Left forelimb (tissue), 1 donor: ENCODE measurements around the gene CAMK1G.

Experiments used
- DNase-seq: peaks from one replicate; pipeline ENCODE4 v3.0.0-alpha.2; 2018; ENCODE audit warnings: low spot score

The CAMK1G gene

DNA sequence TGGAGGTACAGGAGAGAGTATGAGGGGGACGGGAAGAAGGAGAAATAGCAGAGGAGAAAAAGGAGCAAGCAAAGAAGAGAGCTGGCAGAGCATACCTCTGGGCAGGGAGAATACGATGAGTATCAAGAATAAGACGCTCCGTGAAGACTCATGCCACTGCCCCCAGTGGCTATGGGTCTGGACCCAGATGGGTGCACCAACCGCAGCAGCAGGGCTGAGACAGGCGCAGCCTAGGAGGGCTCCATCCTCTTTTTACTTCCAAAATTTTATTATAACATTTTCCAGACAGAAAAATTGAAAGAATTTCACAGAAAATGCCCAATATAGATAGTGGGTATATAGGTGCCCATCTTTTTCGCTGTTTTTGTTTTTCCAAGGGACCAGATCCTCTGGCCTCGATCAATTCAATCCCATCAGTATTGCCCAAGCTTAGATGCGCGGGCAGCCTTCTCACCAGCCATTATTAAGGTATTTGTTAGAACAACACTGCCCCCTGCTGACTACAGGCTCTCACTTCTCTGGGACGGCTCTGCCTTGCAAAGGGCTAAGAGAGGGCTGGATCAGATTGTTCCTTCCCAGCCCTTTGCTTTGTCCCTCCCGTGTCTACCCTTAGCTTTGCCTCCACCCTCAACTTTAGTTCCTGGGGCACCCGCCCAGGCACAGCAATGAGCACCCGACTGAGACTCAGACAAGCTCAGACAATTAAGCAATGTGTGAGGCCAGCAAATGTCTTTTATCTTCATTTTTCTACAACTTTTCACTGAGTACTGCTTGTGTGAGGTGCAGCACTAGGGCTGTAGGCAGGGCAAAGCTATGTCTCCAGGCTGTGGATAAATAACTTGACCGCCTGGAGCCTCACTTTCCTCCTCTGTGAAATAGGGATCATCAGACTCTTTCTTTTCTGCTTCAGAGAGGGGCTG lies 17.5 kb upstream of the CAMK1G start:
- DNase-seq = no peak

DNA sequence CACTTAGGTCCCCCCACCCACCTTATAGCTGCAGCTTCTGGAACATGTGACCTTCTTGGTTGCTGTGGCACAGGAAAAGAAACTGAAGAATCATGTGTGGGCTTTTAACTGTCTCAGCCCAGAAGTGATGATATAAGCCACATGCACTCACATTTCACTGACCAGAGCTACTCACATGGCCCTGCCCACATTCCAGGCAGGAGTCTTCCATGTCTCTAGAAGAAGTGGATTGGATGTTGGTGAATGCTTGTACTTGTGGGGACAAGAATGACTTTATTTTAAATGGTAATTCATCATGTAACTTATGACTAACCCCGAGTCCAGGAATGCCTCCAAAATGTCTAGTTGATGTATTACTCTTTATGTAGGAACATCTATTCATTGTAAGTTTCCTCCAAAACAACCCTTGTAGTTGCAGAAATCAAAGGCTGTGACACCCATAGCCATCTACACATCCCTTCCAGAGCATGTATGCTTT lies 15.8 kb upstream of the CAMK1G start:
- DNase-seq = no peak

DNA sequence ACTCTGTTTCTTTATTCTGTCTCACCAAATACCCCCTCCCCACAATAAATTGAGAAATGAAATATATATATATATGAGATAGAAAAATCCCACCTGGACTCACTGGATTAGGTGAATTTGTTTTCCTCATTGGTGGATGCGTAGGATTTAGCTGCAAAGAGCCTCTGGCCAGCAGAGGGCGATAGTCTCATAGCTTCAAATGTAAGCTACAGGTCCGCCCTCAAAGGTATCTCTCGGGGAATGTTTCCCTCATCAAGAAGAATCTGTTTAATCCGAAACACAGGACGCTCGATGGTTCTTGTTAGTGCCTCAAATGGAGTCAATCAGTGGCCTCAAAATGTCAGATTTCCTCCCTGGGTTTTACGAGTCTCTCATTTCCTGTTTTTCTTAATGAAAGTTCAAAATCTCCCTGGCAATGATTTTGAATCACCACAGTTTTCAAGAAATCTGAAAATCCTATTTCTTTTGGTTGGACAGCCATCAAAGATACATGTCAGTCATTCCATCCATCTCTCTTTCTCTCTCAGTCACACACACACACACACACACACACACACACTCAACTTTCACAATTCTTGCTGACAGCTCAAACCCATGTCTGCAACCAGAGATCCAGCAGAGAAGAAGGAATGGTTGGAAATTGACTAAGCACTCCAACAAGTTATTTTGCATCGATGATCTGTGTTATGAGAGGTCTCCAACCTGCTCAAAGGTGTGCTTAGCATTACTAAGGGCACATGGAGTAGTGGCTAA lies 13.9 kb upstream of the CAMK1G start:
- DNase-seq = no peak

DNA sequence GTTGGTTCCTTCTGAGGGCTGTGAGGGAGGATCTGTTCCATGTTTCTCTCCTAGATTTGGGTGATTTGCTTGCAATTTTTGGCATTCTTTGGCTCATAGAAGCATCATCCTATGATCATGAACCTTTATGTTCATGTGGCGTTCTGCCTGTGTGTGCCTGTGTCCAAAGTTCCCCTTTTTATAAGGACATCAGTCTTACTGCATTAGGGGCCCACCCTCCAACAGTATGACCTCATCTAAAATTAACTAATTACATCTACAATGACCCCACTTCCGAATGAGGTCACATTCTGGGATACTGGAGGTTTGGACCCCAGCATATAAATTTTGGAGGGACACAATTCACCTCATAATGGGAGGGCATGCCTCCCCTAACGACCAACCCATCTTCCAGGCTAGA lies 12.8 kb upstream of the CAMK1G start:
- no peak for DNase-seq

DNA sequence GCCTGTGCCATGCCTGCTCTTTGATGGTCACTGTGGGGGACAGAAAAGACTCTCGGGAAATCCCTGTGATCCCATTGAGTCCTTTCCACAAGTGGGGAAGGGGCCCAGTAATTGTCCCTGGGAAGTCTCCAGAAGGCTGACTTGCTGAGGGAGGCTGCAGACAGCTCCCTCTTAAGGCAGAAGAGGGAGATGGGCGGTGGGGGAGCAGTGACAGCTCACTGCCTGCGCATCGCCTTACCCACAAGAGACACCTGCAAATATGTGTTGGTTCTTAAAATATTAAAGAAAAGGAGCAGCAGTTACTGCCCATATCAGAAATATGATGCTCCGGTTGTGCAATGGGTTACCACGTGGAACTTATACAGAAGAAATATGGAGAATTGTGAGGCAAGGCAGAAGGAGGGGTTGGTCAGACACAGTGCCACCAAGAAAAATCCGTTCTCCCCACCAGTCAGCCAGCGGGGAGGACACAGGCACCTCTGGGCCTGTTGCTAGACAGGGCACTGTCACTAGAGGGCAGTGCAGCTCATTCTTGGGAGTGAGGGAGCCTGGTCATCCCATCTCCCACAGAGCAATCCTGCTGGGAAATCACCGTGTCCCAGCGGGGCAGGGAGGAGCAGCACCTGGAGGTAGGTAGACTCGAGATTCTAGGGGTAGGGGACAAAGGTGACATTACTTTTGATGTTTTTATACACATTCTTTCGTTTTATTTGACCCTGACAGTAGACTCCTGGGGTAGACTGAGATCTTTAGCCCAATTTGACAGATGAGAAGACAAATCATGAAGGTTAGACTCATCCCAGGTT lies 6.9 kb upstream of the CAMK1G start:
- peak; percentile 78 for DNase-seq

DNA sequence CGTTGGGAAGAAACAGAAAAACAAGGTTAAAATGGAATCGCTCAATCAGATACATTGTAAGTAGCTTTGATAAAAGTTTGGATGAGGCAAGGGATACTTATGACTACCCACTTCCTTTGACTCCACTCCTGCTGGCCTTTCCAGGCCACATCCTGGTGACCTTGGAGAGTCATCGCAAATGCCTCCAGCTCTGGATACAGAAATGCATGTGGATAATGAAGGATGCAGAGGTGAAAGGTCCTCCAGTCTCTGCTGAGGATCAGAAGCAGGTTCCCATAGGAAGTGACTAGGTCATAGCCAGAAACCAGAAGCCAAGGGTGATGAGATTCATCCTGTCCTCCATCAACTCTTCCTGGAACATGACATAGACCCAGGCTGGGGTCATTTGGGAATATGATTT lies 6.2 kb upstream of the CAMK1G start:
- no peak for DNase-seq

DNA sequence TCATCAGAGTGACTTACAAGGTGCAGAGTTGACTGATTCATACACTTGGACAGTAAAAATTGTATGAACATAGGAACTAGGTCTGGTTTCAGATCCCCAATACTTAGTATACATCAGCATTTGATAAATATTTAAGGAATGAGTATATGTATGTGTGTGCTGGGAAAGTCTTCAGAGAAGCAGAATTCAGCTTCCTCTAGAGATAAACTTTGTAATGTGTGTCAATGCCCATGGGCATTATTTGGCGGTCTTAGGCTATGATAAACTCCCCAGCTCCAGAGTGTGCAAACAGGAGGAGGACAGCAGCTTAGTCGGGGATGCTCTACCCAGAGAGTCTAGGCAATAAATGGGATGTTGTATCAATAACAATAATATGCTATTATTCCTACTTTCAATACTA lies 2.9 kb upstream of the CAMK1G start:
- DNase-seq = no peak

DNA sequence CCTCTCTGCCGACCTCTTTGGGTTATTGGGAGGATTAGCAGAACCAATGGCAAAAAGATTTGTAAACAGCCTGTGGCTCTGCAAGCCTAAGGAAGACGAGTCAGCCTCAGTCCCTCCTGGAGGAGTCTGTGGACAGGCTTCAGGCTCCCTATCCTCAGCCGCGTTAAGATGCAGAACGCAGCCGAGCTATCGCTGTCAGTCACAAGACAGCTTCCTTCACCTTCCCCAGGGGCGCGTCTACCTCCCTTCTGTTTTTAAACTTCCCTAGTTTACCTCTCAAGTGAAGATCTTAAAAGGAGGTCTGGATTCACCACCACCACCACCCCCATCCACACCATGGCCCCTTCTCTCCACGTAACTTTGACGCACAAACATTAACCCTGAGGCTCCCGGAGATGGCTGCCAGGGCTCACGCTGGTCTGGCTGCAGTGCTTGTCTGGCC lies 738 bp downstream of the CAMK1G start:
- DNase-seq = no peak

DNA sequence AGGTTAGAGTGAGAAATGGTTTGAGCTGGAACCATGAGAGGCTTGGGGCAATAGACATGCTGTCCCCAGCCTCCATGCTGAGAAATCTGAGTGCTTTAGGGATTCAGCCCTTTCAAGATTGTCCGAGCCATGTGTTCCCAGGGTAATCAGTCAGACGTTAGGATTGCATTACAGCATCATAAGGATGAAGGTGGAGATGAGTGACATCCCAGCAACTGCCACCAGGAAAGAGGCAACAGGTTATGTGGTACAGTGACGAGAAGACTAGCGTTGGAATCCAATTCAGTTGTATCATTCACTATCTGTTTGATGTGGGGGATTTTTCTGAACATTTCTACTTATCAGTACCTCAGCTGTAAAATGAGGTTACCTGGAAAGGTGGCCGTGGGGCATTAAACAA lies 1.7 kb downstream of the CAMK1G start:
- DNase-seq = no peak

DNA sequence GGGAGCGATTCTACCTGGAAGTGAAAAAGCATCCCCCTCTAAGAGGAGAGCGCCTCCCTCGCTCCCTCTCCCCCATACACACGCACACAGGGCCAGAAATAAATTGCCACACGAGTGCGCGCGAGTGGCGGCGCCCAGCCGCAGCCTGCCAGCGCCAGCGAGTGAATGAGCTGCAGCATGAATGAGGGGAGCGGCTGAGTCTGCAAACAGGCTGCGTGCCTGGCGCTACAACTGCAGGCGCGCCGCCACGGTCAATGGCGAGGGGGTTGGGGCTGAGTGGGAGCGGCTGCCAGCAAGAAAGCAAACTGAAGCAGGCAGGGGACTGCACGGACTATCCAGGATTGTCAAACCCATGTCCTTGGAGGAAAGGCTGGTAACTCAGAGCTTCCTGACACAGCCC lies 2.2 kb downstream of the CAMK1G start:
- peak; percentile 73 for DNase-seq

DNA sequence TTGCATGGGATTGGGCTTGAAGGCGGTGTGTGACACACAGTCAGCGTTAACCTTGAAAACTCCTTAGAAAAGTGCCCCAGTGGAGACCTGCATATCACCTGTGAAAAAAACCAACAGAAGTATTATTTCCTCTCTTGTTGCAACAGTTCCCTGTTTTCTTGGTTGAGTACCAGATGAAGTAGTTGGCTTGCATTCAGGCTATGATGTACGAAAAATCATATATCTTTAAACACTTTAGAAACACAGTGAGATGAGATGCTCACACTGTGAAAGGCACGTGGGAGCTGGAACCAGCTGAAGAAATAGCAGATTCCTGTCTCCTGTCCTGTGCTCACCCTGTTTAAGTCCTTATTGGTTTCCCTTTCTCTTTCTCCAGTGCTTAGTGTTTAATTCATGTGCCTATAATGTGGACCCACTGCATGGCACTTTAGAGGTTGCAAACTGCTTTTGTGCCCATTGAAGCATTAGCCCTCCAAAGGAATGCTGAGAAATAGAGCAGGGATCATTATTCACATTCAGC lies 2.8 kb downstream of the CAMK1G start:
- no peak for DNase-seq

DNA sequence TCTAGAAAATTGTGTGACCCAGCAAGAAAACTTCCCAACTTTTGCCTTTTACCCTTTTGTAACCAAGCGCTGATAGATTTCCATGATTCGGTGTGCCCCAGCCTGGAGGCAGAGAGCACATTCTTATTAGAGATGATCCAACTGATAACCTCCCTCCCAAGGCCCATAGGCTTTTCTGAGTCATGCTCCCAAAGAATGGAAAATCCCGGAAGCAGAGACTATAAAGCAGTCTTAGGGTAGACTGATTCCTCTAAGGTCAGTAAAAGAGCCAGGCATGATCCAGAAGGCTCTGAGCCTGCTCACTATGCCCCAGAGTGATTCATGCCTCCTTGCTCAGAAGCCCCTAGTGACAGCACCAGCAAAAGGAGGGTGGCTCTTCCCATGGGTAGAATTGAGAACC lies 4.3 kb downstream of the CAMK1G start:
- no peak for DNase-seq

DNA sequence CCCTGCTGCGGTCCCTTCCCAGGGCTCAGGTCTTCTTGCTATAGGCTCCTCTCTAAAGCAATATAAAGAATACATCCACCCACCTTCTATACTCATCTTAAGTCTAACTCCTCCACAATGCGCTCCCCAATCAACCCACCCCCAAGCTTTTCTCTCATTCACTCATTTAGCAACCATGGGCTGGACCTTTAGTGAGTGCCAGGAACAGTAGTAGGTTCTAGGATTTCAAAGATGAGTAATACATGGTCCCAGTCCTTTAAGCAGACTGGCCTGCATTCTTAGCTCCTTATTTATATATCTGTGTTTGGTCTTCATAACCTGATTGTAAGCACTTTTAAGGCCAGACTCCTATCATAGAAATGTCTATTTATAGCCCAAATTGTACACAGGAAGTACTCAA lies 5.9 kb downstream of the CAMK1G start:
- no peak for DNase-seq

DNA sequence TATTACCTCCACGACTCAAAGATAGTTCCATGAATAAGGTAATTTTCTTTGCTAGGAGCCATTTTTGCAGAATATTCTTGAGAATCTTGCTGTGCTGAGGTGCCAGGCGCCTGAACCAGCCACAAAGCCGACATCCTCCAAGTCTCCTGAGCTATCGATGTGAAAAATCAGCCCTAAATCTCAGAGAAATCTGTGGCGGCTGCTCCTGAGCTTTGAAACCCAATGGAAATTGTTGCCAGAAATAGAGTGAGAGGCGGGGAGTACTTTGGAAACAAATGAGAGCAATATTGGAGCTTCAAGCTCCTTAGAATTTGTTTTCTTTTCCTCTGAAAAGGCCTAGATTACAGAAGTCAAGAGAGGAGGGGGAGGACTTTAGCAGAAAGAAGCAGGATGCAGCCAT lies 6.3 kb downstream of the CAMK1G start:
- no peak for DNase-seq

DNA sequence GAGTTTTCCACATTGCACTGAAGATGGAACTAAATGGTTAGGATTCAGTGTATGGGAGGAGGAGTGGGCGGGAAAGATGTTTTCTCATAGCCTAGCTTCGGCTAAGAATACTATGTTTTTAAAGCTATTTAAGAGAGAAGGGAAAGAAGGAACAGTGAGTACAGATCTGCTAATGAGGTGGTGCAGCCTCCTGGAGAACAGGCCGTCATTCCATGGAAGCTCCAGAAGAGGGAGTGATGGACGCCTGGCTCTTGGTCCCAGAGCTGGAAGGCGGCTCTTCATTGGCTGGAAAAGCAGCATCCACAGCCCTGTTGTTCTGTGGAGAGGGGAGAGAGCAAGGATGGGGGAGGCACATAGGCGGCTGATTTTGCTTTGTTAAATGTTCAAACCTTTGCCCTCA lies 6.9 kb downstream of the CAMK1G start:
- no peak for DNase-seq

DNA sequence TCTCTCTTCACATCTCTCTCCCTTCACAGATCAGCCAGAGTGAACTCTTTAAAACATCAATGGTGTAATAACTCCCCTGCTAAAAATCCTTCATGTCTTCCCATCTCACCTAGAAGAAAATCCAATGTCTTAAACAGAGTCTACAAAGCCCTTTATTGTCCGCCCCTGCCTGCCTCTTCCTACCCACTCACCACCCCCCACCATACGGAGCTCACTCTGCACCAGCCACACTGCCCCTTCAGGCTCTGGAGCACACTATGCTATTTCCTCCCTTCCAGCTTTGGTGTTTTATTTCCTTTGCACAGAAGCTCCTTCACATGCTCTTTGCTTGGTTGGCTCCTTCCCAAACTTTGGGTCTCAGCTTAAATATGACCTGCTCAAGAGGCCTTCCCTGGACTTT lies 10.2 kb downstream of the CAMK1G start:
- no peak for DNase-seq

DNA sequence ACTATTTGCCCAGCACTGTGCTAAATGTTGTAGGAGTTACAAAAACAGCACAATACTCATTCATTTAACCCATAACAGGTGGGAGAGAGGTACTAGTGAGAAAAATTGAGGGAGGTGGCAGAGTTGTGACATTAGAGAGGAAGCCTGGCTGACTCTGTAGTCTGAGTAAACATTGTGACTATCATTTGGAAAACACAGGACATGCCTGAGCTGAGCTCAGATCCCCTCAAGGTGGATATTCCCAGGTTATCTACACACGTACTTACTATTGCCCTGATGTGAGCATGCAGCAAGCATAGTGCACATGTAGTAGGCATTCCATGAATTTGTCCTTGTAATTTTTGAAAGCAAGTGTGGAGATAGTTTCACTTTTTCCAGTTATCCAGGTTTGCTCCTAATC lies 10.9 kb downstream of the CAMK1G start:
- DNase-seq = no peak

DNA sequence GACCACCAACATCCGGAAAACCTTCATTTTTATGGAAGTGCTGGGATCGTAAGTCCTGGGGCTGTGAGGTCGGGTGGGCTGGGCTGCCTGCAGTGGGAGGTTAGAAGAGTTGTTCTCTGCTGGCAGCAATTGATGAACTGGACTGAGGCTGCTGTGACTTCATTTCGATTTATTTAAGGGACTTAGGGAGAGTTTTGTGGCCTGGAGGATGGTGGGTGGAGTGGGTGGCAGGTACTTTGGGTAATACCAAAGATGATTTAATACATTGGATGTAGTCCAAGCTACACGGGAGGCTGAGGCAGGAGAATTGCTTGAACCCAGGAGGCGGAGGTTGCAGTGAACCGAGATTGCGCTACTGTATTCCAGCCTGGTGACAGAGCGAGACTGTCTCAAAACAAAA lies 11.5 kb downstream of the CAMK1G start:
- no peak for DNase-seq

DNA sequence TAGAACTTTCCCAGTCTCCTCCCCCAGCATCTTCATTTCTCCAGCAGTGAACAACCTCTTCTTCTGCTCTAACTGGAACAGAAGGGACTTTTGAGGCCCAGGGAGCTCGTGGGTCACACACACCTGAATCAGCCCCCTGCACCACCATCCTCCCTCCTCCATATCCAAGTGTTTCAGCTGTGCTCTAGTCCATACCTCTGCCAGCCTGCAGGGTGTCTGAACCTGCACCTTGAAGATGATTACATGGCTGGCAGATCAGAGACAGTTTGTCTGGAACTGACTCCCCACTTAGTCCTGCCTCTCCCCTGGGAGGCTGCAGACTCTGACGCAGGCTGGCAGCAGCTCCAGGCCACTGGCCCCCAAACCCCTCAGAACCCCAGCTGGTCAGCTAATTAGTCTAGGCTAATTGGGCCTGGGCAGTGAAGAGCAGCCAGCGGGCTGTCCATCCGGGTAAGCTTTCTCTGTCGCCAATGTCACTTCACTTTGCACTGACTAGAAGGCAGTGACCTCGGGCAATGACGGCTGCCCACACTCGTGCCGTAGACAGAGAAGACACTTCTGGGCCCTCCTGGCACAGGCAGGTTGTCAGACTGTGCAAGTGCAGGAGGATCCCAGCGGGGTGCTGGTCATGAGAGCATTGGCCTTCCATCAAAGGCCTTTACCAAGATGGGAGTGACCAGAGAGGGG lies 12.2 kb downstream of the CAMK1G start:
- no peak for DNase-seq

DNA sequence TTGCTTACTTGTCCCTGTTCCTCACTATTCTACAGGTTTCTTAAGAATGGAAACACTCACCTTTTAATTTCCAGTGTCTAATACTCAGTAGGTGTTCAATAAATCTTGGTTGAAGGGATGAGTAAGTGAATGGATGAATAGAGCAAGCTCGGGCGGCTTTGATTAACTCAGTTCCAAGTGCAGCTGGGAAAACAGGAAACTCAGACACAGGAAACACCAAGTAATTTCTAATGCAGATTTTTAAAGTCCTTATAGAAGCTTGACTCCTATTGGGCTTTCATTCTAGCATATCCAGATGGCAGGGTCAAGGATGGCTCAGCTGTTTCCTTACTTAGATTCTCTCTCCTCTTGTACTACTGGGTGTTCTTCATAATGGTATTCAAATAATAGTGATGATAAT lies 14.0 kb downstream of the CAMK1G start:
- DNase-seq = no peak

DNA sequence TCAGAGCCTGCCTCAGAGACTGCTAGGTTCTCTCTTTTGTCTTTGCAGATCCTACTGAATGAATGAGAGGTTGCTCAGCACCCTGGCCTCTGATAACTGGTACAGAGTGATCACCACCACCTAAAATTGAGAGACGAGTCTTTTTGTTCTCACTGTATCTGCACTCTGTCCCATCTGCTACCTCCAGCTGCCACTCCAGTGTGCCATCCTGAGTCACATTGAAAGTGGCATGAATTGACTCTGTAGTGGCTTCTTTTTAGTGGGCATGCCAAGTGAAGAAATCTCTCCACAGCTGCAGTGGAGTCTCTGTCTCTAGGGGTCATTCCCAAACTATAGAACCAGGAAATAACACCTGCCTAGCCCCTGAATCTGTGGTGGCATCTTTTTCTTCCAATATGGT lies 14.7 kb downstream of the CAMK1G start:
- DNase-seq = no peak

DNA sequence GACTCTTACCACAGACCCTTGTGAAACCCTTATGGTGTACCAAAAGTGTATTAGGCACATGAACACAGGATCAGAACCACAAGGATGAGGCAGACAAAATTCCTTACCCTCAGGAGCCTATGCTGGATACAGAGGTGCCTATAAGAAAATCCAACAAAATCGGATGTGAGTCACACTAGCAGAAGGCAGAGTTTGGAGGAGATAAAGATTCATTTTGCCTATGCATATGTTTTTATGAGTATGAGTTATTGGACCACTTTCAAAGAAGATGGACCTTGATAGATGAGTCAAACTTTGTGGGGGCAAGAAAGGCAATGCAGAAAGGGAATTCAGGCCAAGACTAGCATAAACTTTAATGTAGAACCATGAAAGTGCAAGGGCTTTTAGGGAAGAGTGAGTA lies 17.0 kb downstream of the CAMK1G start:
- DNase-seq = no peak
